ENCODE results near the gene ABHD10.

Gene ABHD10

DNA sequence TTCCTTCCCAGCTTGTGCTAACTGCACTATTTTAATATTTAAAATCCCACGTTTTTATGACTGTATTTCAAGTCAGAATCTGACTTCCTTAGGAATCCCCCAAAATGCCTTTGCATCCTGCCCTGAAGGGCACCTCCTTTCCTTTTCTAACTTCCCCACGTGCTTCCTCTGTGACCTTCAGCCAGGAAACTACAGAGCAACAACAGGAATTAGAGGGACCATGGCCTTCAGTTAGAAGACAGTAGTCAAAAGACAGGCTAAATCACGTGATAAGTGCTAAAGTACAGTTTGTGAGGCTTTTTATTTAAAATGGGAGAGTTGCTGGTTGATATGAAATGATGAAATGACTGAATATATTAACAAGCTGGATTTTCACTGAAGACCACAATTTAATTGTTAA is 11.8 kb upstream of the ABHD10 start:
- H3K9ac ChIP-seq (ENCODE audit: low read length): no peak overlapping the region
- no peak overlapping the region for H2AFZ ChIP-seq (ENCODE audit: low read length)
- H4K20me1 ChIP-seq (ENCODE audit: insufficient read depth, low read length): no peaks in the 10 kb centered on the region
- no peak overlapping the region for H3K27ac ChIP-seq (ENCODE audit: low read depth, low read length, poor library complexity, severe bottlenecking)
- H3K9me3 ChIP-seq (ENCODE audit: low read length): no peaks in the 10 kb centered on the region
- H3K9me2 ChIP-seq (ENCODE audit: low read depth, low read length): no peaks in the 10 kb centered on the region
- no peaks in the 10 kb centered on the region for H3K36me3 ChIP-seq (ENCODE audit: insufficient read depth, low read length)
- H3K27me3 ChIP-seq (ENCODE audit: insufficient read depth, low read length): no peaks in the 10 kb centered on the region
- TF ChIP-seq, protein P1, sequence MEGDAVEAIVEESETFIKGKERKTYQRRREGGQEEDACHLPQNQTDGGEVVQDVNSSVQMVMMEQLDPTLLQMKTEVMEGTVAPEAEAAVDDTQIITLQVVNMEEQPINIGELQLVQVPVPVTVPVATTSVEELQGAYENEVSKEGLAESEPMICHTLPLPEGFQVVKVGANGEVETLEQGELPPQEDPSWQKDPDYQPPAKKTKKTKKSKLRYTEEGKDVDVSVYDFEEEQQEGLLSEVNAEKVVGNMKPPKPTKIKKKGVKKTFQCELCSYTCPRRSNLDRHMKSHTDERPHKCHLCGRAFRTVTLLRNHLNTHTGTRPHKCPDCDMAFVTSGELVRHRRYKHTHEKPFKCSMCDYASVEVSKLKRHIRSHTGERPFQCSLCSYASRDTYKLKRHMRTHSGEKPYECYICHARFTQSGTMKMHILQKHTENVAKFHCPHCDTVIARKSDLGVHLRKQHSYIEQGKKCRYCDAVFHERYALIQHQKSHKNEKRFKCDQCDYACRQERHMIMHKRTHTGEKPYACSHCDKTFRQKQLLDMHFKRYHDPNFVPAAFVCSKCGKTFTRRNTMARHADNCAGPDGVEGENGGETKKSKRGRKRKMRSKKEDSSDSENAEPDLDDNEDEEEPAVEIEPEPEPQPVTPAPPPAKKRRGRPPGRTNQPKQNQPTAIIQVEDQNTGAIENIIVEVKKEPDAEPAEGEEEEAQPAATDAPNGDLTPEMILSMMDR (IDR thresholded peaks at IDR 0.05; ENCODE audit: low read length): no peak
- TF ChIP-seq EZH2 (IDR thresholded peaks at IDR 0.05; ENCODE audit: borderline replicate concordance, low read length): no peak
- no peaks in the 10 kb centered on the region for H3F3A ChIP-seq (ENCODE audit: insufficient read depth, low read length)
- no peaks in the 10 kb centered on the region for H3K79me2 ChIP-seq (ENCODE audit: insufficient read depth, low read length)
- no peaks in the 10 kb centered on the region for H3K4me1 ChIP-seq (ENCODE audit: insufficient read depth, low read length, severe bottlenecking)
- no peak overlapping the region for H3K4me3 ChIP-seq (ENCODE audit: low read depth, low read length, poor library complexity, severe bottlenecking)
- no peak overlapping the region for H3K4me2 ChIP-seq (ENCODE audit: low read length)

DNA sequence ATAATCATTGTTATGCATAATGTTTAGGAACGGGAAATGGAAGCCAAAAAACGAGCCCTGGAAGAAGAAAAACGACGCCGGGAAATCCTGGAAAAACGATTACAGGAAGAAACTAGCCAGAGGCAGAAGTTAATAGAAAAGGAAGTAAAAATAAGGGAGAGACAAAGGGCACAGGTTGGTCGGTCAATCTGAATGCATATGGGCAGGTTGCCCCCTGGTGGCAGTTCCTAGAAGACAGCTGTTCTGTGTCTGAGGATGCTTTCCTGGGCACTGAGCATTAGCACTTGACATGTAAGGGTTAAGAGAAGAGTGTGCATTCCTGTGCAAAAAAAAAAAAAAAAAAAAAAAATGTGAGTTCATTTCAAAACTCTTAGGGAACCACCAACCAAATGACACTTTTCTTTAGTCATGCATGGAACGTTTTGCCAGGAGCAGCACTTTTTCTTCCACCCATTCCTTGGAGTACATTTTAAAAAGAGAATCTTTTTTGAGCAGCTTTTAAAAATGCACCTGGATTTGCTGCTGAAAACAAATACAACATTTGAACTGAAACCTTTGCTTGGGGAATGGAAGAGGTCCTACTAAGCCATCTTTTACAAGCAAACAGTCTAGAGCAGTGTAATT is 11.1 kb upstream of the ABHD10 start:
- Histone ChIP-seq H3K4me3 (ENCODE audit: low read depth, low read length, poor library complexity, severe bottlenecking) (no peak overlapping the region), H3K4me2 (ENCODE audit: low read length) (no peak overlapping the region), H3K27me3 (ENCODE audit: insufficient read depth, low read length) (no peaks in the 10 kb centered on the region), H2AFZ (ENCODE audit: low read length) (no peak overlapping the region), H3K9me3 (ENCODE audit: low read length) (no peaks in the 10 kb centered on the region), H3K36me3 (ENCODE audit: insufficient read depth, low read length) (no peaks in the 10 kb centered on the region), H3F3A (ENCODE audit: insufficient read depth, low read length) (no peaks in the 10 kb centered on the region), H3K9ac (ENCODE audit: low read length) (no peak overlapping the region), H3K27ac (ENCODE audit: low read depth, low read length, poor library complexity, severe bottlenecking) (no peak overlapping the region), H3K9me2 (ENCODE audit: low read depth, low read length) (no peaks in the 10 kb centered on the region), H3K4me1 (ENCODE audit: insufficient read depth, low read length, severe bottlenecking) (no peaks in the 10 kb centered on the region), H3K79me2 (ENCODE audit: insufficient read depth, low read length) (no peaks in the 10 kb centered on the region), H4K20me1 (ENCODE audit: insufficient read depth, low read length) (no peaks in the 10 kb centered on the region)
- TF ChIP-seq, protein P1 (IDR thresholded peaks at IDR 0.05; ENCODE audit: low read length): peak; percentile 87
- TF ChIP-seq EZH2 (IDR thresholded peaks at IDR 0.05; ENCODE audit: borderline replicate concordance, low read length): no peak

DNA sequence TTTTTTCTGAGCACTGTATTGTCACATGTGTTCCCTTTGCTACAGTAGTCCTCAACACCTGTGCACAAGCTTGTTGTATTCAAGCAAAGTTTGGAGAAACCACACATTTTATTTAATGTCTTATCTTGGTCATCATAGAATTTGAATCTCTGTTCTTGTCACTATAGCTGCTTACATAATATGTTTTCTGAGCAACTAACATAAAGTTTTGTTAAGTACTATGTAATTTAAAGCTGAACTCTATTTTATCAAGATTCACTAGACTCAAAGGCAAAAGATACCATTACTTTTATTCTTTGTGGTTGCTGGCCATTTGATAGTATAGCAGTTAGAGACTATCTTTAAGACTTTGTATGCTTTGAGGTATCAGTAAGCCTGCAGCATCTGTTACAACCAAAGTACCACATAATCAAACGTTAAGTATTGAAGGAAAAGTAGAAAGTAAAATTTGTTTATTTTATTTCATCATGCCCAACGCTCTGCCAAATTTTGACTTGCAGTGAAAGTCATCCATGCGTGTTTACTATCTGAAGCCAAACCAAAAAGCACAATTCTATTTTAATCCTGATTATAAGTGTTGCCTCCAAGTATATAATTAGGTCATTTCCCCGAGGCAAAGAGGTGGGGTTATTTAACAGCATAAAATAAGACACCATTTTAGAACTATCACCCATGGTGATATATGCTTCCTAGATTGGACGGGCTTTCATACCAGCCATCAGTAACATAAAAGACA is 10.3 kb upstream of the ABHD10 start:
- Histone ChIP-seq H3K9ac (ENCODE audit: low read length) (no peak overlapping the region), H3K4me1 (ENCODE audit: insufficient read depth, low read length, severe bottlenecking) (no peaks in the 10 kb centered on the region), H3K27ac (ENCODE audit: low read depth, low read length, poor library complexity, severe bottlenecking) (no peak overlapping the region), H3K9me3 (ENCODE audit: low read length) (no peaks in the 10 kb centered on the region), H3K4me2 (ENCODE audit: low read length) (no peak overlapping the region), H3F3A (ENCODE audit: insufficient read depth, low read length) (no peaks in the 10 kb centered on the region), H3K4me3 (ENCODE audit: low read depth, low read length, poor library complexity, severe bottlenecking) (no peak overlapping the region), H3K36me3 (ENCODE audit: insufficient read depth, low read length) (no peaks in the 10 kb centered on the region), H3K27me3 (ENCODE audit: insufficient read depth, low read length) (no peaks in the 10 kb centered on the region), H4K20me1 (ENCODE audit: insufficient read depth, low read length) (no peaks in the 10 kb centered on the region), H2AFZ (ENCODE audit: low read length) (no peak overlapping the region), H3K79me2 (ENCODE audit: insufficient read depth, low read length) (no peaks in the 10 kb centered on the region), H3K9me2 (ENCODE audit: low read depth, low read length) (no peaks in the 10 kb centered on the region)
- TF ChIP-seq EZH2 (IDR thresholded peaks at IDR 0.05; ENCODE audit: borderline replicate concordance, low read length): no peak
- TF ChIP-seq, protein P1 (IDR thresholded peaks at IDR 0.05; ENCODE audit: low read length): no peak
